Colonic mucosa (tissue), 4 donors: ENCODE data around the gene POLRMT. TPM values are rescaled to one million over a fixed set of nuclear protein-coding genes. Genes with fewer than 3 reads are reported as not detected.

Experiments used
- DNase-seq: peaks from one replicate; pipeline ENCODE4 v3.0.0-alpha.2; 2020
- H3K27ac ChIP-seq: fragments of 200-600 bp; one replicate; pipeline ENCODE4 v1.8.0; 2021
- H3K27me3 ChIP-seq: fragments of 200-600 bp; one replicate; pipeline ENCODE4 v1.8.0; 2021
- H3K36me3 ChIP-seq: fragments of 200-600 bp; one replicate; pipeline ENCODE4 v1.8.0; 2021
- H3K4me1 ChIP-seq: fragments of 200-600 bp; one replicate; pipeline ENCODE4 v1.8.0; 2021; ENCODE audit warnings: mild to moderate bottlenecking
- H3K4me3 ChIP-seq: fragments of 200-600 bp; one replicate; pipeline ENCODE4 v1.8.0; 2021
- H3K9ac ChIP-seq, 2 donors: one replicate each; pipeline ENCODE4 v1.7.0; 2013; ENCODE audit warnings: control low read depth in 2 of 2, low read depth in 2 of 2, low read length in 2 of 2
- H3K9me3 ChIP-seq: fragments of 200-600 bp; one replicate; pipeline ENCODE4 v1.8.0; 2021
- intact Hi-C: fragments of 100-400 bp; cut with DNase I; formaldehyde crosslinking; loops from one replicate; pipeline ENCODE4 v1.14.1; 2022
- total RNA-seq, 2 donors: library from RNA; stranded (reverse); fragmentation: NEBNext Ultra II Directional in 1 of 2; extraction: Animal tissue kit (Norgen Biotek cat#: 25700) in 1 of 2; gene quantifications; one replicate each; pipeline ENCODE4 v1.2.1, GENCODE V29; 2021
- TF ChIP-seq, protein P1 (sequence below): fragments of 200-600 bp; IDR thresholded peaks from one replicate; pipeline ENCODE4 v1.8.0; 2022; ENCODE audit warnings: antibody characterized with exemption, mild to moderate bottlenecking
- donor health status: healthy.
- donor health status: DM: no; HTN: no; CAD: no.
- donor health status: DM: no; HTN: no; CAD: no.

POLRMT gene
- total RNA-seq, 2 donors from 2014 or later, result 50.2 to 77.3 TPM

DNA sequence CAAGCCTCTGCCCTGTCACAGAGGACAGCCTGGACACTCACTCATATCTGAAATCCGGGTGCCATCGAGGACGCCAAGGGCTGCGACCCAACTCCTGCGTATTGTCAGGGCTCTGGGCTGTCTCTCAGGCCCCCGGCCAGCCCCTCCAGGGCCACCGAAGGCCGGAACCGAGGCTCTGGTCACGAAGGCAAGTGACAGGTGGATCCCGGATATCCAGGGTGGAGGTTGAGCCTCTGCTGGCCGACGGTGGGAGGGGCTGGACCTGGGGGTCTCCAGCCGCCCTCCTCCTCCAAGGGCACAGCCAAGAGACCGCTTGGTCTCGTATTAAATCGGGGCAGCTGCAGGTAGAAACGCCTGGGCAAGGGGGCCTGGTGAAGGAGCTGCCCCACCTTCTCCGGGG is 24.3 kb upstream of the POLRMT start:
- TF ChIP-seq, protein P1, sequence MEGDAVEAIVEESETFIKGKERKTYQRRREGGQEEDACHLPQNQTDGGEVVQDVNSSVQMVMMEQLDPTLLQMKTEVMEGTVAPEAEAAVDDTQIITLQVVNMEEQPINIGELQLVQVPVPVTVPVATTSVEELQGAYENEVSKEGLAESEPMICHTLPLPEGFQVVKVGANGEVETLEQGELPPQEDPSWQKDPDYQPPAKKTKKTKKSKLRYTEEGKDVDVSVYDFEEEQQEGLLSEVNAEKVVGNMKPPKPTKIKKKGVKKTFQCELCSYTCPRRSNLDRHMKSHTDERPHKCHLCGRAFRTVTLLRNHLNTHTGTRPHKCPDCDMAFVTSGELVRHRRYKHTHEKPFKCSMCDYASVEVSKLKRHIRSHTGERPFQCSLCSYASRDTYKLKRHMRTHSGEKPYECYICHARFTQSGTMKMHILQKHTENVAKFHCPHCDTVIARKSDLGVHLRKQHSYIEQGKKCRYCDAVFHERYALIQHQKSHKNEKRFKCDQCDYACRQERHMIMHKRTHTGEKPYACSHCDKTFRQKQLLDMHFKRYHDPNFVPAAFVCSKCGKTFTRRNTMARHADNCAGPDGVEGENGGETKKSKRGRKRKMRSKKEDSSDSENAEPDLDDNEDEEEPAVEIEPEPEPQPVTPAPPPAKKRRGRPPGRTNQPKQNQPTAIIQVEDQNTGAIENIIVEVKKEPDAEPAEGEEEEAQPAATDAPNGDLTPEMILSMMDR, result no peak
- H3K36me3 ChIP-seq, result peaks cover 10% of the 10 kb centered on the region
- DNase-seq, result no peak
- intact Hi-C loops, result no loop called here
- peaks cover 28% of the 10 kb centered on the region for H3K4me1 ChIP-seq
- H3K27me3 ChIP-seq, result no peaks in the 10 kb centered on the region
- peak overlapping the region in 1 of 2 donors; percentile 50 for H3K9ac ChIP-seq
- no peak overlapping the region for H3K27ac ChIP-seq
- no peaks in the 10 kb centered on the region for H3K9me3 ChIP-seq
- no peak overlapping the region for H3K4me3 ChIP-seq

DNA sequence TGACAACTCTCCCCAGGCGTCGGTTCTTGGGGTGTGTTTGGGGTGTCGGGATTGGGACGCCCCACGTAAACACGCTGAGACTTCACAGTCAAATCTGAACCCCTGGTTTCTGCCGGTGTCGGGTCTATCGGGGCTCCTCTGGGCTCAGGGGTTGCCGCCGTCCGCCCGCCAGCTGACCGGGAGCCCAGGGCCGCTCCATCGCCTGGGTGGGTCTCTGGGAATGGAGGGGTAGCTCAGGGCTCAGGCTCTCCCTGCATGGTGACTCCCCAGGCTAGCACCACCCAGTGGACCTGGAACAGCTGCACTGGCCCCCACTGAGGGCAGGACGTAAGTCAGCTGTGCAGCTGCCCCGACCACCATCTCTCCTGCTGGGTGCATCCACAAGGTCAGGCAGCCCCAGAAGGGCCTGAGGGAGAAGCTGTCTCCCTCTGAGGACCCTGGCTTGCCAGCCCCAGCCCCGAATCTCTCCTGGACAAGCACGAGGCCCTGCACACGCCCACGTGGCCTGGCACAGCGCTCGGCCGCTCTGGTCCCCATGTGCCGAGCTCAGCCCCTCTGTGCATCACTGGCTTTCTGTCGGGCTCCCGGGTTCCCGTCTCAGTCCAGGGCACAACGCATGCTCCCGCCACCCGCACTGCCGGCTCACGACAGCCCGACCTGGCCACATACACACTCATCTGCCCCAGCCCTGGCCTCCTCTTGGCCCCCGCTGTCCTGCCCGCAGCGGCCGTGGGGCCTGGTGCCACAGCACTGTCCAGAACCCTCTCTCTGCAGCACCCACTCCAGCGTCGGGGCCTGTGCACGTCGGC is 23.6 kb upstream of the POLRMT start:
- DNase-seq, result no peak
- no peak overlapping the region for H3K27ac ChIP-seq
- H3K4me1 ChIP-seq, result peaks cover 28% of the 10 kb centered on the region
- intact Hi-C loops, result no loop called here
- no peak overlapping the region for H3K9ac ChIP-seq
- H3K36me3 ChIP-seq, result peaks cover 10% of the 10 kb centered on the region
- H3K27me3 ChIP-seq, result no peaks in the 10 kb centered on the region
- TF ChIP-seq, protein P1, result no peak
- no peak overlapping the region for H3K4me3 ChIP-seq
- H3K9me3 ChIP-seq, result no peaks in the 10 kb centered on the region

GRCh38 chr19:655691-656090 is 22.4 kb upstream of the POLRMT start:
- TF ChIP-seq, protein P1, result no peak
- no peak overlapping the region for H3K27ac ChIP-seq
- intact Hi-C loops, result no loop called here

DNA sequence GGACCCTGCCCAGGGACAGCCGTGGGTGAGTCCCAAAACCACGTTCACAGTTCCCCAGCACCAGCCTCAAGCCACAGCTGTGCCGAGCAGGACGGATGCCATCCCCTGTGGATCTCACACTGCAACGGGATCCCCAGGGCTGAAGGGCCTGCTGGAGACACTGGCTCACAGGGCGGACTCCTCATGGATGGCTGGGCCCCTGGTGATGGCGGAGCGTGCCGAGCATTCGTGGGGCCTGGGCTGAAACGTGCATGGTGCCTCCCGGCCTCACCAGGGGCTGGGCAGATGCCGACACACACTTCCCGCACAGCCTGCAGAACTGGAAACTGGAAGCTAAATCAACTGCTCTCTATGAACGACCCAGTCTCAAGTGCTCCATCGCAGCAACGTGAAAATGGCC is 20.1 kb upstream of the POLRMT start:
- Histone ChIP-seq H3K27ac (no peak overlapping the region), H3K4me1 (peaks cover under 1% of the 10 kb centered on the region), H3K9ac (no peak overlapping the region), H3K4me3 (no peak overlapping the region), H3K9me3 (no peaks in the 10 kb centered on the region), H3K36me3 (peaks cover 7% of the 10 kb centered on the region), H3K27me3 (no peaks in the 10 kb centered on the region)
- DNase-seq, result no peak
- TF ChIP-seq, protein P1, result no peak
- intact Hi-C loops, result no loop called here

More at GRCh38 chr19:655691-656090, 22.4 kb upstream of the POLRMT start:
- Histone ChIP-seq H3K9ac (no peak overlapping the region), H3K36me3 (peaks cover 10% of the 10 kb centered on the region), H3K4me1 (peaks cover 23% of the 10 kb centered on the region), H3K4me3 (no peak overlapping the region), H3K27me3 (no peaks in the 10 kb centered on the region), H3K9me3 (no peaks in the 10 kb centered on the region)
- DNase-seq, result no peak

DNA sequence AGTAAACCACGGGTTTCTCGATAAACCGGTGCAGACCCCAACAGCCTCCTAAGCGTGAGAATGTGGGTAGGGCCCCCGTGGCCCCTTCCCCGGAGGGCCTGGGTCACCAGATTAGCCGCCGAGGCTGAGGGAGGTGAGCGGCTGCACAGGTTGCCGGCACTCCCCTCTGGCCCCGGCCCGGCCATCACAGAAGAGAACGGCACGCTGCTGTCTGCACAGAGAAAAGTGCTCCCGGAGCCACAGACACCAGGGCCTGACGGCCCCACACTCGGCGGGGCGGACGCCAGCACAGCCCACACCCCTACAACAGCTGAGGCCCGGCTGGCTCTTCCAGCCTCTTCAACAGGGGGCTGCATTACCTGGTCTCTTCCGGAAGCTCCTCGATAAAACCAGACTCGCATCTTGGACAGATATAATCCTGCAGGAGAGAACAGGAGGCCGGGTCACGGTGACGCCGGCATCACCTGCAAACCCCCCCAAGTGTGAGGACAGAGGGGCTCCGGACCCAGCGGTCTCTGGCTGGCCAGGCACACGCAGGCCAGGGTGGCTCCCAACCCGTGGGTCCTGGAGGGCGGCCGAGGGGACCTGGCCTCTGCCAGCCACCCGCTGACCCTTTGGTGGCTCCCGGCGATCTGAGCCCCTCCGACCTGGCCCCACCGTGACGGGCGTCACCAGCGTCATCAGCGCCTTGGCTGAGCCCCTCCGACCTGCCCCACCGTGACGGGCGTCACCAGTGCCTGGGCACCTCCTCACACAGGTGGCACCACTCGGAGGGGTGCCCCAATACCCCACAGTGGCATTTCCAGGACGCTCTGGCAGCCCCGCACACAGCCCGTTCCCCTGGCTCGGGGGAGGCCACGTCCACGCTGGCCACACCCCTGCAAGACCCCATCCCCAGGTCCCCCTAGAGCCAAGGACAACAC is 19.4 kb upstream of the POLRMT start:
- Histone ChIP-seq H3K27me3 (no peaks in the 10 kb centered on the region), H3K27ac (no peak overlapping the region), H3K4me3 (no peak overlapping the region), H3K9me3 (no peaks in the 10 kb centered on the region), H3K4me1 (no peaks in the 10 kb centered on the region), H3K36me3 (peaks cover 6% of the 10 kb centered on the region), H3K9ac (no peak overlapping the region)
- intact Hi-C loops, result no loop called here
- DNase-seq, result no peak
- TF ChIP-seq, protein P1, result no peak
